Mesodermal cell (in vitro differentiated cells): ENCODE measurements around the gene MAP6.
A peak's percentile ranks its signal among the peaks of the same experiment; 100 is the strongest.
"Not testable (repeated sequence)": the region's sequence is repeated elsewhere in the genome, so short reads cannot be mapped to it uniquely, and the experiment has no call there.

Source experiments
- H3K27ac ChIP-seq: 2 replicates; pipeline ENCODE4 v1.7.0; 2013; ENCODE audit warnings: mild to moderate bottlenecking, low read depth, low read length, moderate library complexity; ENCODE audit not compliant: severe bottlenecking
- H3K36me3 ChIP-seq: 2 replicates; pipeline ENCODE4 v1.7.1; 2013; ENCODE audit warnings: mild to moderate bottlenecking, low read length, moderate library complexity; ENCODE audit not compliant: control insufficient read depth, insufficient read depth
- H3K4me1 ChIP-seq: one replicate; pipeline ENCODE4 v1.7.1; 2013; ENCODE audit warnings: mild to moderate bottlenecking, low read length; ENCODE audit not compliant: insufficient read depth, control insufficient read depth, poor library complexity, severe bottlenecking
- H3K4me3 ChIP-seq: 2 replicates; pipeline ENCODE4 v1.7.0; 2013; ENCODE audit warnings: low read length, control low read depth, mild to moderate bottlenecking; ENCODE audit not compliant: insufficient read depth, poor library complexity, severe bottlenecking; ENCODE audit errors: extremely low read depth
- H3K9me3 ChIP-seq: 2 replicates; pipeline ENCODE4 v1.7.1; 2013; ENCODE audit warnings: mild to moderate bottlenecking, low read length, moderate library complexity; ENCODE audit not compliant: control insufficient read depth
- WGBS, 2 experiments: methylation state at CpG; one replicate each; pipeline ENCODE4 v1.1.5; 2013; ENCODE audit warnings: missing lambda C conversion rate in 2 of 2; ENCODE audit not compliant: insufficient coverage in 2 of 2; 5-methylcytosine and 5-hydroxymethylcytosine counted together

MAP6 gene

DNA sequence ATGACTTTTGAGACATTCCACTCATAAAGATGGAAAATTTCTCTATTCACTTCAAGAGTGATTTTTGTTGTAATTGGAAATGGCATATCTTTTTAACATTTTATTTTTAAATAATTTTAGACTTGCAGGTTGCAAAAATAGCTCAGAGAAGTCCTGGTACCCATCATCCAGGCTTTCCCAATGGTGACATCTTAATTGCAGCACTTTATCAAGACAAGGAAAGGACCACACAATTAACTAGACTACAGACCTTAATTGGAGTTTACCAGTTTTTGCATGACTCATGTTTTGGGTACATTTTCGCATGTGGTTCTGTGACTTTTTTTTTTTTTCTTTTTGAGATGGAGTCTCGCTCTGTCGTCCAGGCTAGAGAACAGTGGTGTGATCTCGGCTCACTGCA lies 23.0 kb upstream of the MAP6 start:
- Histone ChIP-seq H3K36me3 (no peaks in the 10 kb centered on the region), H3K4me3 (no peak overlapping the region), H3K9me3 (no peaks in the 10 kb centered on the region), H3K4me1 (no peaks in the 10 kb centered on the region), H3K27ac (no peak overlapping the region)
- 100% methylated on average over 2 of the region's 4 CpGs for WGBS, 2 experiments

DNA sequence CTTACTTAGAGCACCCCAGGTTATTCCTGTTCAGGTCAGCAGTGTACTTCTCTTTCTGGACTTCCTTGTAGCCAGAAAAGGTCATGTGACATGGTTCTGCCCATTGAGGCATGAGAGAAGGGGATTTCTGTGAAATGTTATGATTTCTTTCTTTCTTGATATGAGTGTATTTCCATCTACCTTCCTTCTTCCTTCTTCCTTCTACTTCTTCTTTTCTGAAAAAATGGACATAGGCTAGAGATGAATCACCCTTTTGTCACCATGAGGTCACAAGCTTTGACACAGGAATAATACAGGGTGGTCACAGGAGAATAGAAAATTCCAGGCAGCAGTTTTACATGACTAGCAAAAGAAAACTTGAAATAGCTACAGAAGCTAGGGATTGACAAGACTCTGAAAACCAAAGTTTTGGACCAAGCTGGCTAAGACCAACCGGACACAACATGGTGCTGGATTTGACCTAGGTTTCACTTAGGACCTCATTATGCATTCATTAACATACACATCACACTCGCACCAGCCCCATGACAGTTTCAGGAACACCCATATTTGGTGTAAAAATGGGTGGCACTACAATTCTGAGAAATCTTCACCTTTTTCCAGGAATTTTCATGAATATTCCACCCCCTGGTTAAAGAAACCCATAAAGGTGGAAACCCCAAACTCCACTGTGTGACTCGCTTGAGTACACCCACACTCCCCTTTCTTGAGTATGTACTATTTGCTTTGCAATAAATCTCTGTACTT lies 21.2 kb upstream of the MAP6 start:
- Histone ChIP-seq H3K9me3 (peaks cover 3% of the 10 kb centered on the region), H3K4me1 (no peaks in the 10 kb centered on the region), H3K36me3 (no peaks in the 10 kb centered on the region), H3K4me3 (no peak overlapping the region), H3K27ac (no peak overlapping the region)
- WGBS, 2 experiments: 86 to 100% methylated on average over 1 of the region's 3 CpGs

GRCh38 chr11:75683856-75684255 lies 15.0 kb upstream of the MAP6 start:
- not testable (repeated sequence) for H3K36me3 ChIP-seq, H3K4me3 ChIP-seq, H3K9me3 ChIP-seq, H3K27ac ChIP-seq, H3K4me1 ChIP-seq
- no CpG with 5 or more reads among the region's 1 CpG for WGBS, 2 experiments

- no peak overlapping the region for H3K27ac ChIP-seq
- WGBS, 2 experiments: 88 to 95% methylated on average over 8 to 9 of the region's 11 CpGs
- H3K4me3 ChIP-seq: no peak overlapping the region
- no peaks in the 10 kb centered on the region for H3K36me3 ChIP-seq
- H3K9me3 ChIP-seq: no peaks in the 10 kb centered on the region
- no peaks in the 10 kb centered on the region for H3K4me1 ChIP-seq
Measured at GRCh38 chr11:75679566-75679965, 10.7 kb upstream of the MAP6 start.

- no peaks in the 10 kb centered on the region for H3K36me3 ChIP-seq
- H3K4me1 ChIP-seq: no peaks in the 10 kb centered on the region
- H3K9me3 ChIP-seq: no peaks in the 10 kb centered on the region
- H3K4me3 ChIP-seq: no peak overlapping the region
- H3K27ac ChIP-seq: no peak overlapping the region
- WGBS, 2 experiments: 86 to 88% methylated on average over 12 to 16 of the region's 17 CpGs
Measured at GRCh38 chr11:75678620-75679259, 9.9 kb upstream of the MAP6 start.

DNA sequence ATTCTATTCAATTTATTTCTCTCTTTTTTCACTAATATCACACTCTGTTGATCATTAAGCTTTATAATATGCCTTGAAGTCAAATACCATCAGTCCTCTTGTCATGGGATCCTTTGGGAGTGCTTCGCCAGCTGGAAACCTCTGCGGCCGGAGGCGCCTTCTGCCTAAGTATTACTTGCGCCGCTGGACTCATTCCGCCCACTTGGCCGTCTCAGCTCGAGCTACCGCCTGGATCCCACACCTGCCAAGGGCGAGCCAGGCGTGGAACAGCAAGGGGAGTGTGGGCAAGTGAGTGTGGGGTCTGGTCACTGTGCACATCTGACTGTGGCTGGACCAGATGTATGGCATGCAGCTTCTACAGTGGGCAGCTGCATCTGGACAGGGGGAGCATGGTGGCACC lies 9.1 kb upstream of the MAP6 start:
- WGBS, 2 experiments: 93 to 94% methylated on average over 9 to 12 of the region's 12 CpGs
- no peak overlapping the region for H3K4me3 ChIP-seq
- no peak overlapping the region for H3K27ac ChIP-seq
- H3K36me3 ChIP-seq: no peaks in the 10 kb centered on the region
- no peaks in the 10 kb centered on the region for H3K4me1 ChIP-seq
- H3K9me3 ChIP-seq: no peaks in the 10 kb centered on the region

GRCh38 chr11:75677275-75677674 lies 8.4 kb upstream of the MAP6 start:
- Histone ChIP-seq H3K27ac (no peak overlapping the region), H3K4me3 (no peak overlapping the region), H3K36me3 (no peaks in the 10 kb centered on the region), H3K9me3 (no peaks in the 10 kb centered on the region), H3K4me1 (no peaks in the 10 kb centered on the region)
- no CpG with 5 or more reads among the region's 1 CpG for WGBS, 2 experiments

GRCh38 chr11:75673977-75674582 lies 5.2 kb upstream of the MAP6 start:
- 89 to 100% methylated on average over 2 of the region's 4 CpGs for WGBS, 2 experiments
- Histone ChIP-seq H3K27ac (no peak overlapping the region), H3K36me3 (no peaks in the 10 kb centered on the region), H3K9me3 (no peaks in the 10 kb centered on the region), H3K4me1 (no peaks in the 10 kb centered on the region), H3K4me3 (no peak overlapping the region)

DNA sequence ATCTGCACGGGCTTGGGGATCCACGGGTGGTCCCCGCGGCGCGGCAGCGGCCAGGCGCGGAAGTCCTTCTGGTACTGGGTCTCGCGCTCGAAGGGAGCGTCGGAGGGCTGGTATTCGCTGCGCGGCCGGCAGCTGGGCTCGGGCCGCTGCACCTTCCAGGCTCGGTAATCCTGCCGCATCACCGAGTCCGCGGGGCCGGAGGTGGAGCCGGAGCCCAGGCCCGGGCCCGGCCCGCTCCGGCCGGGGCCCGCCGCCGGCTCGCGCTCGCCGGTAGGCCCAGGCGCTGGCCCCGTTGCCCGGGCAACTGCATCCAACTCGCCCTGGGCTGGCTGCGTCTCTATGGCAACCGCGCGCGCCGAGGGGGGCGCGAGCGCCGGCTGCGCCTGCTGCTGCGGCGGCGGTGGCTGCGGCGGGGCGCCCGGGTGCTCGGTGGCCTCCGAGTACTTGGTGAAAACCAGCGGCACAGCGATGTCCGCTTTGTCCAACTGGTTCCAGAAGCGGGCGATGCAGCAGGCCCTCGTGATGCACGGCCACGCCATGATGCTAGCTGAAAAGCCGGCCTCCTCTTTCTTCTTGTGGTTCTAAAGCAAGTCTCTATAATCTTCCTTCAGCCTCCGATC lies 897 bp downstream of the MAP6 start:
- 1 to 2% methylated on average over 70 to 71 of the region's 73 CpGs for WGBS, 2 experiments
- Histone ChIP-seq H3K4me3 (peak overlapping the region; percentile 19), H3K27ac (no peak overlapping the region)

GRCh38 chr11:75667255-75667830 lies 1.5 kb downstream of the MAP6 start:
- Histone ChIP-seq H3K4me1 (peaks cover 5% of the 10 kb centered on the region), H3K27ac (no peak overlapping the region), H3K4me3 (peak overlapping the region; percentile 19), H3K9me3 (no peaks in the 10 kb centered on the region), H3K36me3 (no peaks in the 10 kb centered on the region)
- WGBS, 2 experiments: 1 to 2% methylated on average over 24 to 53 of the region's 63 CpGs

More for the DNA sequence above, 897 bp downstream of the MAP6 start:
- no peaks in the 10 kb centered on the region for H3K9me3 ChIP-seq
- H3K4me1 ChIP-seq: peaks cover 5% of the 10 kb centered on the region
- no peaks in the 10 kb centered on the region for H3K36me3 ChIP-seq
